Adipose tissue (tissue), 3 donors: ENCODE measurements around the gene STX11. TPM values are rescaled to one million over a fixed set of nuclear protein-coding genes. Genes with fewer than 3 reads are reported as not detected.

Source experiments
- H3K27ac ChIP-seq: one replicate; pipeline ENCODE4 v1.5.1; 2013; ENCODE audit warnings: low read depth, low read length
- WGBS, 3 donors: extraction: QIAGEN DNeasy Blood & Tissue Kit; methylation state at CpG; one replicate each; pipeline ENCODE4 v1.1.7; 2013; 5-methylcytosine and 5-hydroxymethylcytosine counted together
- polyA plus RNA-seq, 3 donors: library from polyadenylated mRNA; stranded (reverse); fragments of 200-250 nt; gene quantifications; one replicate each; pipeline ENCODE4 v1.2.3, GENCODE V29; 2013
- donor health status: healthy with polysubstance abuse.
- donor health status: Bipolar disorder and iron deficiency.
- donor health status: healthy.

STX11 gene
- polyA plus RNA-seq, 3 donors = 3.2 to 84.1 (median 21.9) TPM

GRCh38 chr6:144190593-144190992, 40.3 kb downstream of the STX11 start:
- no peak overlapping the region for H3K27ac ChIP-seq
- WGBS, 3 donors = 36 to 40% (median 37%) methylated on average over 2 of the region's 2 CpGs

DNA sequence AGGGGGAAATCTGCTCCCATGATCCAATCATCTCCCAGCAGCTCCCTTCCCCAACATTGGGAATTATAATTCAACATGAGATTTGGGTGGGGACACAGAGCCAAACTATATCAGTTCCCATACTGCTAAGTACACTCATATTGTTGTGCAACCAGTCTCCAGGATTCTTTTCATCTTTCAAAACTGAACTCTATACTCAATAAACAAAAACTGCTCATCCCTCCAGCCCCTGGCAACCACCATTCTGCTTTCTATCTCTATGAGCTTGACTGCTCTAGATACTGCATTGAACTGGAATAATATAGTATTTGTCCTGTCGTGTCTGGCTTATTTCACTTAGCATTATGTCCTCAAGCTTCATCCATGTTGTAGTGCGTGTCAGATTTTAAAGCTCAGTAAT, 42.9 kb downstream of the STX11 start:
- WGBS, 3 donors = 95 to 96% (median 96%) methylated on average over 2 of the region's 2 CpGs
- H3K27ac ChIP-seq = no peak overlapping the region

DNA sequence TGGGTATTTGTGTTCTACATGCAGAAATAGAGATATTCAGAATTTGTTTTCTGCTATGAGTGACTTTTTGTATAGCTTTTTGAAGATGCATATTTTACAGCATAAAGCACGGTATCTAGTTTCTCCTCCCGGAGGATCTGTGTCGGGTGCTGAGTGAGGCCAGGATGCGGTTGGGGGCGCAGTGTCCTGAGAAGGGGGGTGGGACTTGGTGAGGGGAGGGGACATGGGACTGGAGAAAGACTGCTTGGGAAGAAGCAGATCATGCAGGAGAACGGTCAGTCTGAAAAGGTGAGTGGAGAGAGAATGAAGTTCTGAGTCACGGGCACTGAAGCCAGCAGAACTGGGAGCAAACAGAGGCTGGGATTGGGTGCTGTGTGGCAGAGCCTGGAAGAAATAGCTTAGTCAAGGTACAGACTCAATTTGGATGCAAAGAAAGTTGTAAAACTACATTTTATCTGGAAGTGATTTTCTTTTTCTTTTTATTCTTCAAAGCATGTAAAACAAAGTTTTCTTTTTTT, 44.0 kb downstream of the STX11 start:
- no peak overlapping the region for H3K27ac ChIP-seq
- 64 to 71% (median 65%) methylated on average over 7 of the region's 7 CpGs for WGBS, 3 donors

DNA sequence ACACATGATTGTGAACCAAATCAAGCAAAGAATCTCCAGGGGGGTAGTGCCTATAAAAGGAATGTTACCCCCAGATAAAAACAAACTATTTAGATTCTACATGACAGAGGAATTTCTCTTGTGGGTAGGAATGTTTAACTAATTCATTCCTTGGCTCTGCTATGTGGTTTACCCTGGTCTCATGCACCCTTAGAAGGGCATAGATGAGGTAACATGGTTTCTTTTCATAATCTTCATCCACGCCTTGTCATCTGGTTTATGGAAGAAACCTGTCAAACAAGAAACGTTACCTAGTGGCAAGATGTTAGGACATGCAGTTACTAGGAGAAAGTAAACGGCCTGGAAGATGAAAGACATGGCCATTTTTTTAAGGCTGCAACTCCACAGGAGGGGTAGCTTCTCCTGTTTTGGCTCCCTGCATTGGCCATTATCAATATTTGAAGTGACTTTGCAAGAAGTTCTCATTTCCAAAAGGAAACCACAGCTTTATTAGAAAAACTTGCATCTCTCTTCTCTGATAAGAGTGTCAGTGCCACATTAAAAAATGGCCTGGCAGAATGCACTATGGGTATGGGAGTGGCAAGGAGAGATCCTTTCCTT, 45.5 kb downstream of the STX11 start:
- 61 to 65% (median 62%) methylated on average over 3 of the region's 3 CpGs for WGBS, 3 donors
- H3K27ac ChIP-seq = no peak overlapping the region

DNA sequence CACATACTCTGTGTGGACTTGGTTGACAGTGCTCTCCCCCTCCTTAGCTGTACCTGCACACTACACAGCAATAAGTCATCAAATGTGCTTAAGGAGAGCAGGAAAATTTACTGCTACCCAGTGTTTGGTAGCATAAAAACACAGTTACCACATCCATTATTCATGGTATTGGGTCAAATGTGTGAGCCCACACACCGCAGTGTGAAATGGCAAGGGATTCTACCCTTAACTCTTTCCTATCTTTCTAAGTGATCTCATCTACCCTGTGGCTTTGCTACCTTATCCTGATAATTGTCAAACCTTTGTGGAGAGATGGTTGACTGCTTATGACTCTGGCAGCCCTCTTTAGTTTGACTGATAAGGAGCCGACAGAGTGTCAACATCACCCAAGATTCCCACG, 47.6 kb downstream of the STX11 start:
- 60 to 83% (median 82%) methylated on average over 3 of the region's 3 CpGs for WGBS, 3 donors
- no peak overlapping the region for H3K27ac ChIP-seq

- H3K27ac ChIP-seq = no peak overlapping the region
- 71 to 82% (median 81%) methylated on average over 3 of the region's 3 CpGs for WGBS, 3 donors
These were observed 52.7 kb downstream of the STX11 start for GRCh38 chr6:144202879-144203468.

DNA sequence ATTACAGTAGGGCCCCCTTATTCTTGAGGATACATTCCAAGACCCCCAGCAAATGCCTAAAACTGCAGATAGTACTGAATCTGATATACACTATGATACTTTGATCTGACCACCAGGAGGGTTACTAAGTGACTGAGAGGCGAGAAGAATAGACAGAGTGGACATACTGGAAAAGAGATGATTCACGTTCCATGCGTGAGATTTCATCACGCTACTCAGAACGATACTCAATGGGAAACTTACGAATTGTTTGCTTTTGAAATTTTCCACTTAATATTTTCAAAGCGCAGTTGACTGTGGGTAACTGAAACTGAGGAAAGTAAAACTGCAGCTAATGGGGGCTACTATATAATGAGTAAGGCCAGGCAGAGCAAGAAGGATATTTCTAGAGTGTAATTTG, 60.8 kb downstream of the STX11 start:
- no peak overlapping the region for H3K27ac ChIP-seq

DNA sequence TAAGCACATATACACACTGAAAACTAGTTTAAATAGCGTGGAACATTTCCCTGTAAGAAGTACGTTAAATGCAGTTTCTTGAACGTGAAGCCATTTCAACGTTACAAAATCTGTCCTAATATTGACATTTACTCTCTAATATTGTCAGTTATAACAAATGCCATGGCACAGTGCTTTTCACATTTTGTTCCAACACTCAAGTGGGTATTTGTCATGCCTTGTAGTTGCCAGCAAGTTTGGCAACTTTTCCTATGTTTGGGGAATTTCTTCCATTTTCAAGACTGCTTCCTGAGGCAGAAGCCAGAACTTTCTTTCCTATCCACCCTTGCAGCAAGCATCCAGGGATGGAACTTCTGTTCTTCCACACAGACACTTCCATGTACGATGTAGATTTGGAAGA, 63.0 kb downstream of the STX11 start:
- 90 to 94% (median 91%) methylated on average over 5 of the region's 5 CpGs for WGBS, 3 donors

More for the DNA sequence above, 60.8 kb downstream of the STX11 start:
- WGBS, 3 donors = 86 to 91% (median 87%) methylated on average over 7 of the region's 7 CpGs

GRCh38 chr6:144214029-144214428, 63.7 kb downstream of the STX11 start:
- 97 to 100% (median 99%) methylated on average over 2 of the region's 2 CpGs for WGBS, 3 donors
- no peak overlapping the region for H3K27ac ChIP-seq

More for the DNA sequence above, 63.0 kb downstream of the STX11 start:
- H3K27ac ChIP-seq = no peak overlapping the region

GRCh38 chr6:144214622-144215401, 64.5 kb downstream of the STX11 start:
- 81 to 86% (median 82%) methylated on average over 16 of the region's 16 CpGs for WGBS, 3 donors
- H3K27ac ChIP-seq = no peak overlapping the region

DNA sequence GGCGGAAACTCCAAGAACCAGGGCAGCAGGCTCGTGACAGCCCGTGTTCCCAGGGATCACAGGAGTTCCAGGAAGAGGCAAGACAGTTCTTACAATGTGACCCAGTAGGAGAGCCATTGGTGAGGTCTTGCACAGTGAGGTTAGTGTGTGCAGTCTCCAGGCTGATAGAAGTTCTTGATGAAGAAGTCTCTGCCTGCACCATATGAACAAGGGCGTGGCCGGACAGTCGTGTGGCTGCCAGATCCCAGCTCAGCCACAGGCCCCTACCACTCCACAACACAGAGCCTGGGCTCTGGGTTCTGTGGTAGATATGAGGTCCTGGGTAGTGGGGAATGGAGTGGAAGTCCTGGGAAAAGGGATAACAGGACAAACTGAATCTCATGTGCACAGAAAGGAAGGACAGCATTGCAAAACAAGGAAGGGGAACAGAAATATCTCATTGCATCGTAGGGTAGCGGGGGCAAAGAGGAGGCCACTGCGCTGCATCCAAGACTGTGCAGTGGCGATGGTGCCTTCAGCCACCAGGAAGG, 65.2 kb downstream of the STX11 start:
- 19 to 29% (median 28%) methylated on average over 10 of the region's 10 CpGs for WGBS, 3 donors
- H3K27ac ChIP-seq = peak overlapping the region; percentile 83

- 0 to 1% (median 0%) methylated on average over 61 of the region's 61 CpGs for WGBS, 3 donors
- H3K27ac ChIP-seq = peak overlapping the region; percentile 83
These were observed 65.8 kb downstream of the STX11 start for GRCh38 chr6:144215932-144216667.

GRCh38 chr6:144216668-144217218, 66.4 kb downstream of the STX11 start:
- 5 to 8% (median 6%) methylated on average over 18 of the region's 18 CpGs for WGBS, 3 donors
- peak overlapping the region; percentile 83 for H3K27ac ChIP-seq

GRCh38 chr6:144217264-144217663, 66.9 kb downstream of the STX11 start:
- 59 to 79% (median 60%) methylated on average over 11 of the region's 11 CpGs for WGBS, 3 donors
- no peak overlapping the region for H3K27ac ChIP-seq

GRCh38 chr6:144217797-144218196, 67.5 kb downstream of the STX11 start:
- H3K27ac ChIP-seq = no peak overlapping the region

- 65 to 70% (median 66%) methylated on average over 3 of the region's 3 CpGs for WGBS, 3 donors
These were observed 68.9 kb downstream of the STX11 start for GRCh38 chr6:144219056-144219685.

GRCh38 chr6:144220031-144220790, 69.9 kb downstream of the STX11 start:
- H3K27ac ChIP-seq = no peak overlapping the region
- 87 to 96% (median 91%) methylated on average over 5 of the region's 5 CpGs for whole genome bisulfite sequencing, 3 donors

More at GRCh38 chr6:144219056-144219685, 68.9 kb downstream of the STX11 start:
- no peak overlapping the region for H3K27ac ChIP-seq
